HG03432 (cell line): ENCODE measurements around the gene CAV2.
"Not testable (repeated sequence)": the region's sequence is repeated elsewhere in the genome, so short reads cannot be mapped to it uniquely, and the experiment has no call there.

Experiments
- ATAC-seq: cut with Tn5 transposase; IDR thresholded peaks from one replicate; pipeline ENCODE4 v1.9.1; 2021; ENCODE audit warnings: mild to moderate bottlenecking, moderate library complexity; ENCODE audit not compliant: unreplicated experiment

The CAV2 gene

GRCh38 chr7:116499168-116500077 is at the start of gene CAV2:
CAV2 (plus strand) TSS chr7:116499738; CDS start chr7:116499782, 44 bp downstream.
- peak; percentile 58 for ATAC-seq

GRCh38 chr7:116449950-116450349 is 49.6 kb upstream of the CAV2 start:
- no peak for ATAC-seq

- no peak for ATAC-seq
Observed at GRCh38 chr7:116451957-116452729, 47.4 kb upstream of the CAV2 start.

GRCh38 chr7:116454377-116454776 is 45.2 kb upstream of the CAV2 start:
- ATAC-seq: no peak

GRCh38 chr7:116455009-116455408 is 44.5 kb upstream of the CAV2 start:
- no peak for ATAC-seq

- ATAC-seq: no peak
Observed at GRCh38 chr7:116455499-116455898, 44.0 kb upstream of the CAV2 start.

GRCh38 chr7:116461500-116461899 is 38.0 kb upstream of the CAV2 start:
- ATAC-seq: no peak

- no peak for ATAC-seq
Observed at GRCh38 chr7:116463956-116464355, 35.6 kb upstream of the CAV2 start.

GRCh38 chr7:116464375-116464774 is 35.2 kb upstream of the CAV2 start:
- no peak for ATAC-seq

GRCh38 chr7:116465125-116465524 is 34.4 kb upstream of the CAV2 start:
- no peak for ATAC-seq

GRCh38 chr7:116468534-116468933 is 31.0 kb upstream of the CAV2 start:
- ATAC-seq: no peak

GRCh38 chr7:116477625-116478024 is 21.9 kb upstream of the CAV2 start:
- no peak for ATAC-seq

- ATAC-seq: no peak
Observed at GRCh38 chr7:116478834-116479233, 20.7 kb upstream of the CAV2 start.

GRCh38 chr7:116483271-116483942 is 16.1 kb upstream of the CAV2 start:
- no peak for ATAC-seq

- ATAC-seq: not testable (repeated sequence)
Observed at GRCh38 chr7:116484389-116484788, 15.1 kb upstream of the CAV2 start.

- ATAC-seq: no peak
Observed at GRCh38 chr7:116487907-116488521, 11.5 kb upstream of the CAV2 start.

GRCh38 chr7:116490351-116490750 is 9.2 kb upstream of the CAV2 start:
- no peak for ATAC-seq

GRCh38 chr7:116491887-116492653 is 7.5 kb upstream of the CAV2 start:
- ATAC-seq: no peak

- no peak for ATAC-seq
Observed at GRCh38 chr7:116492654-116493109, 6.9 kb upstream of the CAV2 start.

GRCh38 chr7:116493449-116493848 is 6.1 kb upstream of the CAV2 start:
- no peak for ATAC-seq
